K562 (cell line): ENCODE measurements around the gene EXOC6. TPM values are rescaled to one million over a fixed set of nuclear protein-coding genes. Genes with fewer than 3 reads are reported as not detected.

ENCODE experiments used
- ATAC-seq: fragments of 200-7000 bp; cut with Tn5 transposase; 3 replicates; pipeline ENCODE4 v1.9.1; 2020; ENCODE audit warnings: moderate library complexity
- BruUV-seq: library from RNA; stranded (reverse); fragments of 400-500 nt; replicated peaks from 2 replicates; lab custom pipeline; 2021; lab: Mats Ljungman, UMichigan
- CTCF ChIA-PET: fragments of 300-600 bp; formaldehyde crosslinking; extraction: SDS; loops from one replicate; lab custom pipeline; 2021; ENCODE audit warnings: low intra/inter-chr PET ratio; lab: Yijun Ruan, JAX
- POLR2A ChIA-PET: fragments of 300-600, 350-650 bp; sonication (Branson Sonifier 250); formaldehyde crosslinking; extraction: SDS; loops from one replicate; lab custom pipeline; 2021; ENCODE audit warnings: antibody characterized with exemption, inconsistent platforms; lab: Yijun Ruan, JAX
- DNase-seq, 4 experiments: peaks; one replicate each; pipeline versions ENCODE4 v3.0.0 to v3.0.0-alpha.2; 2011 to 2018; ENCODE audit warnings: low spot score in 3 of 4, mixed read lengths in 3 of 4; ENCODE audit errors: extremely low read depth in 1 of 4
- FAIRE-seq: peaks from 2 replicates; lab custom pipeline; 2011; peaks lifted over from hg19 to GRCh38; lab: Jason Lieb, UNC
- H2AFZ ChIP-seq: 2 replicates; pipeline ENCODE4 v1.6.0; 2011; ENCODE audit warnings: low read depth, low read length, control low read depth, inconsistent platforms
- H3K27ac ChIP-seq: fragments of 200-600 bp; 3 replicates; pipeline ENCODE4 v1.8.0; 2011; ENCODE audit warnings: low read depth, mild to moderate bottlenecking, control low read depth, inconsistent platforms, low read length, moderate library complexity, mixed read lengths; ENCODE audit errors: extremely low read depth
- H3K27me3 ChIP-seq, 2 experiments: fragments of 300-600 bp in 1 of 2; 2 replicates in 1 of 2; 3 replicates in 1 of 2; pipeline versions ENCODE4 v1.6.0 to v1.8.0; 2011; ENCODE audit warnings: inconsistent platforms in 2 of 2, low read length in 2 of 2, mild to moderate bottlenecking in 1 of 2, mixed read lengths in 1 of 2, moderate library complexity in 1 of 2; ENCODE audit not compliant: control insufficient read depth in 2 of 2, insufficient read depth in 2 of 2
- H3K36me3 ChIP-seq: fragments of 300-600 bp; 3 replicates; pipeline ENCODE4 v1.8.0; 2011; ENCODE audit warnings: mild to moderate bottlenecking, low read length, inconsistent platforms; ENCODE audit not compliant: control insufficient read depth, insufficient read depth
- H3K4me1 ChIP-seq, 2 experiments: fragments of 200-600 bp in 1 of 2; replicated peaks in 1 of 2; 2 replicates in 1 of 2; 3 replicates in 1 of 2; pipeline versions ENCODE4 v1.5.1 to v1.8.0; 2011; ENCODE audit warnings: inconsistent platforms in 2 of 2, low read length in 2 of 2, mild to moderate bottlenecking in 1 of 2, mixed read lengths in 1 of 2, moderate library complexity in 1 of 2; ENCODE audit not compliant: control insufficient read depth in 2 of 2, insufficient read depth in 2 of 2
- H3K4me2 ChIP-seq: 2 replicates; pipeline ENCODE4 v1.6.1; 2011; ENCODE audit warnings: low read length, control low read depth, inconsistent platforms, mixed read lengths; ENCODE audit not compliant: insufficient read depth
- H3K4me3 ChIP-seq: fragments of 200-600 bp; sonication (generic), shearing (Covaris generic); 2 replicates; pipeline ENCODE4 v1.5.1; 2016; ENCODE audit warnings: control low read depth, inconsistent platforms
- H3K79me2 ChIP-seq: fragments of 200-600 bp; 3 replicates; pipeline ENCODE4 v1.8.0; 2011; ENCODE audit warnings: low read length, inconsistent platforms; ENCODE audit not compliant: control insufficient read depth, insufficient read depth
- H3K9ac ChIP-seq, 2 experiments: 2 replicates each; pipeline versions ENCODE4 v1.6.0 to v1.6.1; 2011; ENCODE audit warnings: low read depth in 2 of 2, low read length in 2 of 2, control low read depth in 1 of 2, inconsistent platforms in 1 of 2, mild to moderate bottlenecking in 1 of 2, mixed read lengths in 1 of 2; ENCODE audit not compliant: insufficient read depth in 1 of 2
- H3K9me1 ChIP-seq: one replicate; pipeline ENCODE4 v1.6.0; 2011; ENCODE audit warnings: inconsistent platforms, mild to moderate bottlenecking, low read length, moderate library complexity; ENCODE audit not compliant: control insufficient read depth, insufficient read depth
- H3K9me3 ChIP-seq: replicated peaks from 2 replicates; pipeline ENCODE4 v1.5.1; 2011; ENCODE audit warnings: low read depth, low read length, inconsistent platforms; ENCODE audit not compliant: control insufficient read depth, insufficient read depth
- H4K20me1 ChIP-seq: replicated peaks from 2 replicates; pipeline ENCODE4 v1.6.1; 2011; ENCODE audit warnings: low read length, inconsistent platforms, mixed read lengths; ENCODE audit not compliant: control insufficient read depth, insufficient read depth
- BRD9 ChIP-seq: fragments of 450-650 bp; IDR thresholded peaks from 2 replicates; pipeline ENCODE4 v1.6.1; 2018; ENCODE audit warnings: low read depth; ENCODE audit not compliant: partially characterized antibody
- CBFA2T2 ChIP-seq: fragments of 450-650 bp; conservative IDR thresholded peaks from 2 replicates; pipeline ENCODE4 v1.6.1; 2017; ENCODE audit warnings: mild to moderate bottlenecking
- NCOA6 ChIP-seq: fragments of 450-650 bp; IDR thresholded peaks from 2 replicates; pipeline ENCODE4 v1.6.1; 2017; ENCODE audit warnings: mild to moderate bottlenecking
- NFXL1 ChIP-seq: fragments of 450-650 bp; formaldehyde crosslinking; IDR thresholded peaks from 2 replicates; pipeline ENCODE4 v1.4.0; 2021; ENCODE audit warnings: mild to moderate bottlenecking
- POLR2B ChIP-seq: fragments of 450-650 bp; IDR thresholded peaks from 2 replicates; pipeline ENCODE4 v1.6.1; 2018; ENCODE audit warnings: low read depth; ENCODE audit not compliant: partially characterized antibody
- SMARCB1 ChIP-seq: IDR thresholded peaks from 2 replicates; pipeline ENCODE4 v1.6.1; 2011; ENCODE audit warnings: improper control_type of control experiment, low read depth; ENCODE audit not compliant: insufficient read length
- SOX6 ChIP-seq: fragments of 450-650 bp; IDR thresholded peaks from 2 replicates; pipeline ENCODE4 v1.6.1; 2014; ENCODE audit warnings: mild to moderate bottlenecking
- ZFP91 ChIP-seq: sonication (generic); formaldehyde crosslinking; IDR thresholded peaks from 2 replicates; pipeline ENCODE4 v1.8.0; 2022; ENCODE audit warnings: mild to moderate bottlenecking, missing genetic modification reagents
- ZNF197 ChIP-seq: fragments of 200-800 bp; sonication (Bioruptor generic); IDR thresholded peaks from 2 replicates; pipeline ENCODE4 v1.6.1; 2016; ENCODE audit warnings: low read depth, missing genetic modification characterization, missing compliant biosample characterization
- WGBS: fragments of 100-300 bp; shearing (Covaris generic); methylation state at CpG from one replicate; pipeline ENCODE4 v1.1.6; 2016; ENCODE audit warnings: low coverage, mixed read lengths; ENCODE audit not compliant: insufficient coverage; ENCODE audit errors: missing lambda C conversion rate; 5-methylcytosine and 5-hydroxymethylcytosine counted together
- in situ Hi-C: fragments of 300-500 bp; cut with MboI; formaldehyde crosslinking; loops from 4 replicates; pipeline ENCODE4 v1.15.0; 2018; ENCODE audit warnings: inconsistent platforms, mixed read lengths
- intact Hi-C: fragments of 100-400 bp; cut with micrococcal nuclease; formaldehyde crosslinking; loops from 2 replicates; pipeline ENCODE4 v1.14.2; 2022
- polyA plus RNA-seq, 8 experiments: library from polyadenylated mRNA; depleted of rRNA in 4 of 8; stranded (reverse) in 5 of 8; unstranded in 3 of 8; fragments of >200 nt; fragmentation: Nextera tagmentation in 2 of 8; fragmentation: Illumina TruSeq in 1 of 8; extraction: Ambion mirVana in 2 of 8; extraction: Trizol in 1 of 8; gene quantifications; 2 replicates each; pipeline versions ENCODE4 v1.2.1 to v1.2.3, GENCODE V29; 2011 to 2014; ENCODE audit warnings: inconsistent platforms in 1 of 8, missing spikeins in 1 of 8
- total RNA-seq, 7 experiments: library from RNA; depleted of rRNA in 6 of 7; stranded (reverse); fragments of >200 nt in 6 of 7; fragmentation: Illumina TruSeq in 2 of 7; extraction: Trizol in 2 of 7; gene quantifications; 2 replicates each; pipeline versions ENCODE4 v1.2.1 to v1.2.3, GENCODE V29; 2011 to 2021; ENCODE audit warnings: low replicate concordance in 1 of 7

Gene EXOC6
- total and polyA plus RNA-seq, 9 of the 15 experiments (the other 6 are each of a cell fraction or from before 2014, with no cell fraction given): 13.9 to 42.8 (median 24.9) TPM

- H2AFZ ChIP-seq: no peak overlapping the region
- H3K36me3 ChIP-seq: peaks cover 35% of the 10 kb centered on the region
- H4K20me1 ChIP-seq: no peaks in the 10 kb centered on the region
- 100% methylated on average over 2 of the region's 3 CpGs for WGBS
- ATAC-seq (no peak), DNase-seq (no peak), FAIRE-seq (no peak)
- ChIA-PET CTCF (no interaction called here), POLR2A (no interaction called here)
- in situ Hi-C loops (no loop called here), intact Hi-C loops (no loop called here)
- no TSS peak for BruUV-seq
- H3K9me3 ChIP-seq: no peaks in the 10 kb centered on the region
- H3K27ac ChIP-seq: no peak overlapping the region
- no peaks in the 10 kb centered on the region for H3K79me2 ChIP-seq
- no peaks in the 10 kb centered on the region for H3K27me3 ChIP-seq
- no peak overlapping the region for H3K4me2 ChIP-seq
- TF ChIP-seq ZNF197 (CRISPR knock-in tag): no peak
- no peak for TF ChIP-seq BRD9
- no peak for TF ChIP-seq NFXL1 (CRISPR knock-in tag)
- TF ChIP-seq POLR2B: no peak
- no peak for TF ChIP-seq CBFA2T2
- no peak for TF ChIP-seq ZFP91 (CRISPR knock-in tag)
- no peak for TF ChIP-seq NCOA6
- no peak for TF ChIP-seq SMARCB1
- no peak for TF ChIP-seq SOX6
- H3K4me1 ChIP-seq: no peaks in the 10 kb centered on the region
- H3K4me3 ChIP-seq: no peak overlapping the region
- no peaks in the 10 kb centered on the region for H3K9me1 ChIP-seq
- no peak overlapping the region for H3K9ac ChIP-seq
Observed at GRCh38 chr10:92901819-92902251, 53.5 kb downstream of the EXOC6 start.
